OCI-LY7 (cell line): ENCODE data around the gene PEPD. TPM values are rescaled to one million over a fixed set of nuclear protein-coding genes. Genes with fewer than 3 reads are reported as not detected.

ENCODE experiments used
- BruUV-seq: library from RNA; stranded (reverse); fragments of 400-500 nt; replicated peaks from 2 replicates; lab custom pipeline; 2021; lab: Mats Ljungman, UMichigan
- CTCF ChIA-PET: fragments of 300-600 bp; sonication (Branson Sonifier 250); formaldehyde crosslinking; loops from one replicate; lab custom pipeline; 2022; ENCODE audit warnings: antibody characterized with exemption; ENCODE audit not compliant: unreplicated experiment; lab: Charles Lee
- POLR2A ChIA-PET: fragments of 300-600 bp; sonication (Branson Sonifier 250); formaldehyde crosslinking; loops from one replicate; lab custom pipeline; 2022; ENCODE audit warnings: antibody characterized with exemption; lab: Charles Lee
- DNase-seq: peaks from one replicate; pipeline ENCODE4 v3.0.0-alpha.2; 2015; ENCODE audit warnings: low spot score
- H2AFZ ChIP-seq: fragments of 200-600 bp; sonication (generic), shearing (Covaris generic); 2 replicates; pipeline ENCODE4 v1.6.1; 2014; ENCODE audit warnings: mild to moderate bottlenecking, antibody characterized with exemption, low read length, moderate library complexity
- H3K27ac ChIP-seq: fragments of 200-600 bp; sonication (generic); 2 replicates; pipeline ENCODE4 v1.5.1; 2014; ENCODE audit warnings: mixed run types, low read depth, mild to moderate bottlenecking, moderate library complexity, low read length, inconsistent platforms; ENCODE audit not compliant: poor library complexity, severe bottlenecking
- H3K36me3 ChIP-seq: fragments of 200-600 bp; sonication (generic); 2 replicates; pipeline ENCODE4 v1.6.1; 2014; ENCODE audit warnings: mild to moderate bottlenecking, antibody characterized with exemption, low read length, moderate library complexity, mixed read lengths; ENCODE audit not compliant: insufficient read depth
- H3K4me1 ChIP-seq: fragments of 200-600 bp; sonication (generic); 2 replicates; pipeline ENCODE4 v1.5.1; 2014; ENCODE audit warnings: mild to moderate bottlenecking, low read length; ENCODE audit not compliant: insufficient read depth, poor library complexity, severe bottlenecking
- H3K4me2 ChIP-seq: fragments of 200-600 bp; sonication (generic); 2 replicates; pipeline ENCODE4 v1.6.1; 2014; ENCODE audit warnings: mild to moderate bottlenecking, low read length
- H3K4me3 ChIP-seq: fragments of 200-600 bp; sonication (generic); 2 replicates; pipeline ENCODE4 v1.5.1; 2014; ENCODE audit warnings: mild to moderate bottlenecking, low read depth, low read length; ENCODE audit not compliant: poor library complexity, severe bottlenecking
- H3K79me2 ChIP-seq: fragments of 200-600 bp; sonication (generic); 2 replicates; pipeline ENCODE4 v1.6.1; 2016; ENCODE audit warnings: low read depth, mild to moderate bottlenecking, low read length, moderate library complexity, mixed read lengths; ENCODE audit not compliant: insufficient read depth
- H3K9me2 ChIP-seq: fragments of 200-600 bp; sonication (generic); 2 replicates; pipeline ENCODE4 v1.6.1; 2016; ENCODE audit warnings: mild to moderate bottlenecking, low read length, mixed read lengths; ENCODE audit not compliant: insufficient read depth
- H3K9me3 ChIP-seq: fragments of 200-600 bp; sonication (generic); 2 replicates; pipeline ENCODE4 v1.6.1; 2014; ENCODE audit warnings: mild to moderate bottlenecking, mixed run types, low read length, mixed read lengths
- H4K20me1 ChIP-seq: fragments of 200-600 bp; sonication (generic); 2 replicates; pipeline ENCODE4 v1.6.1; 2014; ENCODE audit warnings: mild to moderate bottlenecking, antibody characterized with exemption, low read length, moderate library complexity, mixed read lengths; ENCODE audit not compliant: insufficient read depth
- CTCF ChIP-seq: fragments of 200-600 bp; sonication (generic); conservative IDR thresholded peaks from 2 replicates; pipeline ENCODE4 v1.5.1; 2014; ENCODE audit warnings: mild to moderate bottlenecking, antibody characterized with exemption, low read length, moderate library complexity, mixed read lengths
- EZH2phosphoT487 ChIP-seq: fragments of 200-600 bp; sonication (generic); IDR thresholded peaks from 2 replicates; pipeline ENCODE4 v1.6.1; 2018; ENCODE audit warnings: low read depth, borderline replicate concordance, mild to moderate bottlenecking, mixed run types, antibody characterized with exemption, low read length, moderate library complexity, mixed read lengths
- intact Hi-C: fragments of 100-400 bp; cut with micrococcal nuclease; formaldehyde crosslinking; loops from one replicate; pipeline ENCODE4 v1.10.0; 2022; ENCODE audit not compliant: unreplicated experiment
- total RNA-seq, 2 experiments: library from RNA; depleted of rRNA in 1 of 2; stranded (reverse); fragments of >200 nt in 1 of 2; shearing (Covaris generic) in 1 of 2; gene quantifications; 2 replicates each; pipeline ENCODE4 v1.2.3, GENCODE V29; 2014 to 2022

Gene PEPD
- total RNA-seq, 2 experiments from 2014 or later = 24.4 to 29.7 TPM

DNA sequence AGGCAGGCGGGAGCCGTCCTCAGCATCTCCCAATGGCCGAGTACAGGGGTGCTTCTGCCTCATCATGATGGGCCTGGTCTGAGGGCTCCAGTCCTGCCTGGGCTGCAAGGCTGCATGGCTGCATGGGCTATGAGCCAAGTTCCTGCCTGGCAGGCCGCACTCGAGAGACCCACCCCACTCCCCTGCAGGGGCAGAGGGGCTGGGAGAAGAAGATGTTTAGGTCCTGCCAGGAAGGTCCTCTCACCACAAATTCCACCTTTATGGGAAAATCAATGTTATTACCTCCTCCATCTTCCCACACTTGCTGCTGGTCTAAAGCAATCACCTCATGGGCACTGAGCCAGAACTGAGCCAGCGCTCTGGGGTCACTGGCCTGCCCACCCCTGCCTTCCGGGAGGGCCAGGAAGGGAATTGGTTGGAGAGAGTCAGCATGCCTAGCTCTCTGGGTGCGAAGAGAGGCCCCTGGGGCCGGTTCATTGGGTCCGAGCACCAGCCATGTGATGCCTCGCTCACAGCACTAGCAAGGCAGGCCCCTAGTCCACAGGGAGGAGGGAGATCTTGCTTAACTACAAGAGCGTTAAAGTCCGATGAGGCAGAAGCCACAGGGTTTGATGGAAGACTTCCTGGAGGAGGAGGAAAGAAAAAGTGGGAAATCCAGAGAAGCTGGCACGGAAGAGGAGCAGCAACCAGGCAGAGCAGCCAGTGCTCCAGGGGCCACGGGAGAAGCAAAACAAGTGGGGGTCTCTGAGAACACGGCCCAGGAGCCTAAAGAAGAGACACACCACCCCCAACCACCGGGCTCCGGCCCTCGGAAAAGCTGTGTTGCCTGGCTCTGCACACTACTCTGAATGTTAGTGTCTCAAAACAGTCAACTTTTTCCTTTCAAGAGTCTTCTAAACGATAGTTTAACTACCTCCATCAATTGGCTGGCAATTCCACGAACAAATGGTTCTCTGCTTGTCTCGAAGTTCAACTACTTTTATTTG lies 84.9 kb downstream of the PEPD start:
- Histone ChIP-seq H3K36me3 (no peaks in the 10 kb centered on the region), H3K9me2 (no peaks in the 10 kb centered on the region), H2AFZ (no peak overlapping the region), H3K4me3 (no peak overlapping the region), H3K4me1 (no peaks in the 10 kb centered on the region), H3K27ac (no peak overlapping the region), H3K79me2 (no peaks in the 10 kb centered on the region), H3K9me3 (no peaks in the 10 kb centered on the region), H4K20me1 (no peaks in the 10 kb centered on the region), H3K4me2 (no peak overlapping the region)
- TF ChIP-seq CTCF (no peak), EZH2phosphoT487 (no peak)
- no peak for DNase-seq
- POLR2A ChIA-PET = interaction anchor here (0.9 kb wide), 1 partner anchor 578 kb away, joined by 3 read pairs; no protein-coding TSS in a partner anchor
- BruUV-seq = no TSS peak
- intact Hi-C loops = no loop called here
- CTCF ChIA-PET = no interaction called here

DNA sequence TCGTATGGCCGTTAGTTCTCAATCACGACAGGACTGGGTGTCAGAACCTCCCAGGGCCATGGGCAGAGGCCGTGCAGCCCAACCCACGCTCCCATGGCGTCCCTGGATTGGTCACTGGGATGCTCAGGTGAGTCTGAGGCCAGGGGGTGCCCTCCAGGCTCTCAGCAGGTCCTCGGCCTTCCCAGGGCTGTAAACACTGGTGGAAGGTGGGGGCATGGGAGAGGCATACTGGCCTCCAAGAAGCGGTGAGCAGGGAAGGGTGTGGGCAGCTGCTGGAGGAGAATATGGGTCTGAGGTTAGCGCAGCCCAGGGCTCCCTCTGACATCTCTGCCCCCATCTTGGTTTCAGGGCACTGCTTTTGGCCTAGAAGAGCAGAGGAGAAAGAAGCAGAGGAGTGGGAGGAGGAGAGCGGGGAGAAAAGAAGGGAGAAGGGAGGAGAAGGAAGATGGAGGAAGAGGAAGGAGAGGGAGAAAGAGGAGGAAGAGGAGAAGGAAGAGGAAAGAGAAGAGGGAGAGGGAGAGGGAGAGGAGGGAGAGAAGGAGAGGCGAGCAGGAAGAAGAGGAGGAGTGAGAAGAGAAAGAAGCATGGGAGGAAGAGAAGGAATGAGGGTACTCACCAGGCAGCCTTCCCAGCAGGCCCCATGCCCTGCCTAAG lies 85.8 kb downstream of the PEPD start:
- Histone ChIP-seq H3K9me3 (no peaks in the 10 kb centered on the region), H3K4me1 (no peaks in the 10 kb centered on the region), H2AFZ (no peak overlapping the region), H3K4me2 (no peak overlapping the region), H3K27ac (no peak overlapping the region), H3K4me3 (no peak overlapping the region), H3K36me3 (no peaks in the 10 kb centered on the region), H3K9me2 (no peaks in the 10 kb centered on the region), H4K20me1 (no peaks in the 10 kb centered on the region), H3K79me2 (no peaks in the 10 kb centered on the region)
- ChIA-PET CTCF (no interaction called here), POLR2A (interaction anchor here (0.9 kb wide), 1 partner anchor 578 kb away, joined by 3 read pairs; no protein-coding TSS in a partner anchor)
- DNase-seq = no peak
- BruUV-seq = no TSS peak
- intact Hi-C loops = no loop called here
- no peak for TF ChIP-seq EZH2phosphoT487
- no peak for TF ChIP-seq CTCF
